HepG2 (cell line): ENCODE data around the gene TBC1D10B. TPM values are rescaled to one million over a fixed set of nuclear protein-coding genes. Genes with fewer than 3 reads are reported as not detected.

Experiments
- ATAC-seq: fragments of 200-7000 bp; cut with Tn5 transposase; 3 replicates; pipeline ENCODE4 v1.9.1; 2020; ENCODE audit warnings: mild to moderate bottlenecking, moderate library complexity
- BruUV-seq: library from RNA; stranded (reverse); fragments of 400-500 nt; replicated peaks from 2 replicates; lab custom pipeline; 2021; lab: Mats Ljungman, UMichigan
- CTCF ChIA-PET: fragments of 300-600 bp; formaldehyde crosslinking; extraction: SDS; loops from one replicate; lab custom pipeline; 2021; ENCODE audit warnings: low total read pairs, inconsistent platforms, low intra/inter-chr PET ratio; lab: Yijun Ruan, JAX
- POLR2A ChIA-PET: fragments of 350-600 bp; sonication (Branson Sonifier 250); formaldehyde crosslinking; loops from one replicate; lab custom pipeline; 2020; ENCODE audit warnings: antibody characterized with exemption, inconsistent platforms; lab: Yijun Ruan, JAX
- DNase-seq: peaks from one replicate; pipeline ENCODE4 v3.0.0-alpha.2; 2015; ENCODE audit warnings: low spot score
- FAIRE-seq: peaks from 3 replicates; lab custom pipeline; 2011; peaks lifted over from hg19 to GRCh38; lab: Jason Lieb, UNC
- H2AFZ ChIP-seq: one replicate; pipeline ENCODE4 v1.6.1; 2011; ENCODE audit warnings: low read length, inconsistent platforms
- H3K27ac ChIP-seq: fragments of 300-600 bp; 3 replicates; pipeline ENCODE4 v1.8.0; 2011; ENCODE audit warnings: mixed run types, mild to moderate bottlenecking, mixed read lengths, low read length, inconsistent platforms; ENCODE audit not compliant: insufficient read depth; ENCODE audit errors: extremely low read length
- H3K27me3 ChIP-seq, 2 experiments: fragments of 200-600 bp in 1 of 2; 2 replicates in 1 of 2; 3 replicates in 1 of 2; pipeline versions ENCODE4 v1.6.0 to v1.8.0; 2011; ENCODE audit warnings: low read length in 2 of 2, mild to moderate bottlenecking in 2 of 2, moderate library complexity in 2 of 2, inconsistent platforms in 1 of 2; ENCODE audit not compliant: insufficient read depth in 2 of 2, control insufficient read depth in 1 of 2
- H3K36me3 ChIP-seq, 2 experiments: fragments of 200-600 bp in 1 of 2; replicated peaks in 1 of 2; 2 replicates in 1 of 2; 3 replicates in 1 of 2; pipeline versions ENCODE4 v1.5.1 to v1.8.0; 2011; ENCODE audit warnings: low read length in 2 of 2, inconsistent platforms in 1 of 2; ENCODE audit not compliant: insufficient read depth in 2 of 2, control insufficient read depth in 1 of 2
- H3K4me1 ChIP-seq: 2 replicates; pipeline ENCODE4 v1.5.1; 2012; ENCODE audit warnings: low read length, inconsistent platforms; ENCODE audit not compliant: insufficient read depth
- H3K4me2 ChIP-seq: 2 replicates; pipeline ENCODE4 v1.6.0; 2011; ENCODE audit warnings: low read depth, low read length, inconsistent platforms
- H3K4me3 ChIP-seq, 3 experiments: fragments of 200-600 bp in 1 of 3; sonication (generic), shearing (Covaris generic) in 1 of 3; replicated peaks in 1 of 3; 2 replicates each; pipeline ENCODE4 v1.5.1; 2011 to 2016; ENCODE audit warnings: low read length in 3 of 3, inconsistent platforms in 2 of 3, low read depth in 2 of 3, mild to moderate bottlenecking in 2 of 3, control low read depth in 1 of 3, mixed read lengths in 1 of 3; ENCODE audit not compliant: insufficient read depth in 1 of 3
- H3K79me2 ChIP-seq: one replicate; pipeline ENCODE4 v1.6.1; 2011; ENCODE audit warnings: low read length, inconsistent platforms; ENCODE audit not compliant: insufficient read depth
- H3K9ac ChIP-seq: 2 replicates; pipeline ENCODE4 v1.6.0; 2011; ENCODE audit warnings: mild to moderate bottlenecking, low read depth, low read length, inconsistent platforms; ENCODE audit not compliant: insufficient read depth
- H3K9me3 ChIP-seq: 2 replicates; pipeline ENCODE4 v1.5.1; 2012; ENCODE audit warnings: mild to moderate bottlenecking, low read length
- H4K20me1 ChIP-seq: 2 replicates; pipeline ENCODE4 v1.6.0; 2011; ENCODE audit warnings: inconsistent platforms, mild to moderate bottlenecking, low read length, moderate library complexity; ENCODE audit not compliant: insufficient read depth
- CENPX ChIP-seq: sonication (generic); formaldehyde crosslinking; IDR thresholded peaks from 2 replicates; pipeline ENCODE4 v1.9.0; 2021; ENCODE audit warnings: mild to moderate bottlenecking, missing genetic modification reagents, moderate library complexity
- KAT2B ChIP-seq: fragments of 150-350 bp; IDR thresholded peaks from 2 replicates; pipeline ENCODE4 v1.6.1; 2014; ENCODE audit warnings: low read depth, low read length, borderline replicate concordance
- MTA3 ChIP-seq: sonication (generic); formaldehyde crosslinking; IDR thresholded peaks from 2 replicates; pipeline ENCODE4 v1.4.0; 2020; ENCODE audit warnings: missing genetic modification reagents
- MYNN ChIP-seq: sonication (generic); formaldehyde crosslinking; IDR thresholded peaks from 2 replicates; pipeline ENCODE4 v1.4.0; 2020; ENCODE audit warnings: mild to moderate bottlenecking, low read depth, missing genetic modification reagents
- SIX1 ChIP-seq: sonication (generic); formaldehyde crosslinking; IDR thresholded peaks from 2 replicates; pipeline ENCODE4 v1.4.0; 2020; ENCODE audit warnings: missing genetic modification reagents, borderline replicate concordance
- TCF7 ChIP-seq: sonication (generic); IDR thresholded peaks from 2 replicates; pipeline ENCODE4 v1.6.1; 2016; ENCODE audit warnings: antibody characterized with exemption, low read depth
- TEAD3 ChIP-seq: optimal IDR thresholded peaks from 2 replicates; pipeline ENCODE3; 2016; ENCODE audit warnings: borderline replicate concordance
- ZFP36 ChIP-seq: fragments of 150-350 bp; IDR thresholded peaks from 2 replicates; pipeline ENCODE4 v1.6.1; 2018; ENCODE audit warnings: borderline replicate concordance, low read length, low read depth; ENCODE audit not compliant: partially characterized antibody
- ZKSCAN1 ChIP-seq: fragments of 150-350 bp; IDR thresholded peaks from 2 replicates; pipeline ENCODE4 v1.6.1; 2014; ENCODE audit warnings: low read length
- ZNF614 ChIP-seq: IDR thresholded peaks from 2 replicates; pipeline ENCODE4 v1.6.1; 2018; ENCODE audit warnings: missing biosample characterization, missing genetic modification reagents, inconsistent platforms, borderline replicate concordance
- ZNF672 ChIP-seq: sonication (generic); formaldehyde crosslinking; IDR thresholded peaks from 2 replicates; pipeline ENCODE4 v1.8.1; 2022; ENCODE audit warnings: missing genetic modification reagents
- ZNF816 ChIP-seq: sonication (generic); formaldehyde crosslinking; IDR thresholded peaks from 2 replicates; pipeline ENCODE4 v1.8.0; 2022; ENCODE audit warnings: missing genetic modification reagents, mild to moderate bottlenecking, borderline replicate concordance
- ZSCAN20 ChIP-seq: sonication (generic); formaldehyde crosslinking; IDR thresholded peaks from 2 replicates; pipeline ENCODE4 v1.4.0; 2020; ENCODE audit warnings: missing genetic modification reagents, mild to moderate bottlenecking, borderline replicate concordance
- WGBS: methylation state at CpG from one replicate; pipeline ENCODE4 v1.1.6; 2017; ENCODE audit warnings: low lambda C conversion rate; 5-methylcytosine and 5-hydroxymethylcytosine counted together
- in situ Hi-C: cut with HindIII; loops from 2 replicates; pipeline ENCODE4 v1.10.0; 2017; ENCODE audit warnings: low pct_unique_long_range_greater_than_20kb; ENCODE audit not compliant: extremely low pct_ligation_motif_present
- intact Hi-C: fragments of 100-400 bp; cut with micrococcal nuclease; formaldehyde crosslinking; loops from one replicate; pipeline ENCODE4 v1.10.0; 2022; ENCODE audit not compliant: unreplicated experiment
- polyA plus RNA-seq, 8 experiments: library from polyadenylated mRNA; depleted of rRNA in 3 of 8; stranded (reverse) in 7 of 8; unstranded in 1 of 8; fragments of >200 nt; fragmentation: Illumina TruSeq in 4 of 8; extraction: Trizol in 4 of 8; gene quantifications; 2 replicates each; pipeline versions ENCODE4 v1.2.1 to v1.2.3, GENCODE V29; 2011 to 2016; ENCODE audit warnings: low read depth in 4 of 8, missing spikeins in 1 of 8, mixed read lengths in 1 of 8; ENCODE audit not compliant: insufficient read depth in 1 of 8
- total RNA-seq, 5 experiments: library from RNA; depleted of rRNA; stranded (reverse); fragments of >200 nt; fragmentation: Illumina TruSeq; extraction: Trizol; gene quantifications; 2 replicates each; pipeline ENCODE4 v1.2.3, GENCODE V29; 2016; ENCODE audit warnings: low read depth in 1 of 5
- TF ChIP-seq, protein P1 (sequence below): sonication (generic); formaldehyde crosslinking; IDR thresholded peaks from 2 replicates; pipeline ENCODE4 v1.5.1; 2020; ENCODE audit warnings: mild to moderate bottlenecking, missing genetic modification reagents, moderate library complexity
- TF ChIP-seq, protein P2 (sequence below): sonication (generic); formaldehyde crosslinking; IDR thresholded peaks from 2 replicates; pipeline ENCODE4 v1.4.0; 2020; ENCODE audit warnings: mild to moderate bottlenecking, low read depth, missing genetic modification reagents

TBC1D10B gene
- total and polyA plus RNA-seq, 2 of the 13 experiments (the other 11 are each of a cell fraction or from before 2014, with no cell fraction given) = 15.7 to 24.8 TPM

- no peak overlapping the region for H3K4me3 ChIP-seq
- intact Hi-C loops = no loop called here
- no peaks in the 10 kb centered on the region for H3K9me3 ChIP-seq
- in situ Hi-C loops = no loop called here
- peaks cover 17% of the 10 kb centered on the region for H3K79me2 ChIP-seq
- DNase-seq (no peak), ATAC-seq (no peak), FAIRE-seq (no peak)
- 88% methylated on average over 7 of the region's 7 CpGs for WGBS
- peaks cover 20% of the 10 kb centered on the region for H3K4me1 ChIP-seq
- H3K36me3 ChIP-seq = peaks cover 21 to 60% of the 10 kb centered on the region in 2 experiments; a peak in 4 of 5 replicates
- POLR2A ChIA-PET = no interaction called here
- H3K9ac ChIP-seq = no peak overlapping the region
- H3K4me2 ChIP-seq = no peak overlapping the region
- TF ChIP-seq ZFP36 = no peak
- no peak for TF ChIP-seq ZNF614 (CRISPR knock-in tag)
- TF ChIP-seq ZNF672 (CRISPR knock-in tag) = no peak
- no peak for TF ChIP-seq MTA3 (CRISPR knock-in tag)
- no peak for TF ChIP-seq MYNN
- no peak for TF ChIP-seq ZNF816
- no peak for TF ChIP-seq ZSCAN20 (CRISPR knock-in tag)
- no peak for TF ChIP-seq TEAD3 (CRISPR knock-in tag)
- TF ChIP-seq TCF7 = no peak
- TF ChIP-seq ZKSCAN1 = no peak
- TF ChIP-seq SIX1 (CRISPR knock-in tag) = no peak
- no peak for TF ChIP-seq KAT2B
- TF ChIP-seq, protein P1, sequence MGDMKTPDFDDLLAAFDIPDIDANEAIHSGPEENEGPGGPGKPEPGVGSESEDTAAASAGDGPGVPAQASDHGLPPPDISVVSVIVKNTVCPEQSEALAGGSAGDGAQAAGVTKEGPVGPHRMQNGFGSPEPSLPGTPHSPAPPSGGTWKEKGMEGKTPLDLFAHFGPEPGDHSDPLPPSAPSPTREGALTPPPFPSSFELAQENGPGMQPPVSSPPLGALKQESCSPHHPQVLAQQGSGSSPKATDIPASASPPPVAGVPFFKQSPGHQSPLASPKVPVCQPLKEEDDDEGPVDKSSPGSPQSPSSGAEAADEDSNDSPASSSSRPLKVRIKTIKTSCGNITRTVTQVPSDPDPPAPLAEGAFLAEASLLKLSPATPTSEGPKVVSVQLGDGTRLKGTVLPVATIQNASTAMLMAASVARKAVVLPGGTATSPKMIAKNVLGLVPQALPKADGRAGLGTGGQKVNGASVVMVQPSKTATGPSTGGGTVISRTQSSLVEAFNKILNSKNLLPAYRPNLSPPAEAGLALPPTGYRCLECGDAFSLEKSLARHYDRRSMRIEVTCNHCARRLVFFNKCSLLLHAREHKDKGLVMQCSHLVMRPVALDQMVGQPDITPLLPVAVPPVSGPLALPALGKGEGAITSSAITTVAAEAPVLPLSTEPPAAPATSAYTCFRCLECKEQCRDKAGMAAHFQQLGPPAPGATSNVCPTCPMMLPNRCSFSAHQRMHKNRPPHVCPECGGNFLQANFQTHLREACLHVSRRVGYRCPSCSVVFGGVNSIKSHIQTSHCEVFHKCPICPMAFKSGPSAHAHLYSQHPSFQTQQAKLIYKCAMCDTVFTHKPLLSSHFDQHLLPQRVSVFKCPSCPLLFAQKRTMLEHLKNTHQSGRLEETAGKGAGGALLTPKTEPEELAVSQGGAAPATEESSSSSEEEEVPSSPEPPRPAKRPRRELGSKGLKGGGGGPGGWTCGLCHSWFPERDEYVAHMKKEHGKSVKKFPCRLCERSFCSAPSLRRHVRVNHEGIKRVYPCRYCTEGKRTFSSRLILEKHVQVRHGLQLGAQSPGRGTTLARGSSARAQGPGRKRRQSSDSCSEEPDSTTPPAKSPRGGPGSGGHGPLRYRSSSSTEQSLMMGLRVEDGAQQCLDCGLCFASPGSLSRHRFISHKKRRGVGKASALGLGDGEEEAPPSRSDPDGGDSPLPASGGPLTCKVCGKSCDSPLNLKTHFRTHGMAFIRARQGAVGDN (CRISPR knock-in tag) = no peak
- TF ChIP-seq, protein P2, sequence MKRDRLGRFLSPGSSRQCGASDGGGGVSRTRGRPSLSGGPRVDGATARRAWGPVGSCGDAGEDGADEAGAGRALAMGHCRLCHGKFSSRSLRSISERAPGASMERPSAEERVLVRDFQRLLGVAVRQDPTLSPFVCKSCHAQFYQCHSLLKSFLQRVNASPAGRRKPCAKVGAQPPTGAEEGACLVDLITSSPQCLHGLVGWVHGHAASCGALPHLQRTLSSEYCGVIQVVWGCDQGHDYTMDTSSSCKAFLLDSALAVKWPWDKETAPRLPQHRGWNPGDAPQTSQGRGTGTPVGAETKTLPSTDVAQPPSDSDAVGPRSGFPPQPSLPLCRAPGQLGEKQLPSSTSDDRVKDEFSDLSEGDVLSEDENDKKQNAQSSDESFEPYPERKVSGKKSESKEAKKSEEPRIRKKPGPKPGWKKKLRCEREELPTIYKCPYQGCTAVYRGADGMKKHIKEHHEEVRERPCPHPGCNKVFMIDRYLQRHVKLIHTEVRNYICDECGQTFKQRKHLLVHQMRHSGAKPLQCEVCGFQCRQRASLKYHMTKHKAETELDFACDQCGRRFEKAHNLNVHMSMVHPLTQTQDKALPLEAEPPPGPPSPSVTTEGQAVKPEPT (CRISPR knock-in tag) = no peak
- no peak for TF ChIP-seq CENPX
- H3K27me3 ChIP-seq = no peaks in the 10 kb centered on the region
- H2AFZ ChIP-seq = no peak overlapping the region
- H4K20me1 ChIP-seq = no peaks in the 10 kb centered on the region
- CTCF ChIA-PET = no interaction called here
- BruUV-seq = no TSS peak
- H3K27ac ChIP-seq = no peak overlapping the region
These were observed 9.1 kb downstream of the TBC1D10B start for GRCh38 chr16:30361180-30361579.
